ENCODE results near the gene IL3RA.
"Not testable (repeated sequence)": the region's sequence is repeated elsewhere in the genome, so short reads cannot be mapped to it uniquely, and the experiment has no call there.

IL3RA gene

DNA sequence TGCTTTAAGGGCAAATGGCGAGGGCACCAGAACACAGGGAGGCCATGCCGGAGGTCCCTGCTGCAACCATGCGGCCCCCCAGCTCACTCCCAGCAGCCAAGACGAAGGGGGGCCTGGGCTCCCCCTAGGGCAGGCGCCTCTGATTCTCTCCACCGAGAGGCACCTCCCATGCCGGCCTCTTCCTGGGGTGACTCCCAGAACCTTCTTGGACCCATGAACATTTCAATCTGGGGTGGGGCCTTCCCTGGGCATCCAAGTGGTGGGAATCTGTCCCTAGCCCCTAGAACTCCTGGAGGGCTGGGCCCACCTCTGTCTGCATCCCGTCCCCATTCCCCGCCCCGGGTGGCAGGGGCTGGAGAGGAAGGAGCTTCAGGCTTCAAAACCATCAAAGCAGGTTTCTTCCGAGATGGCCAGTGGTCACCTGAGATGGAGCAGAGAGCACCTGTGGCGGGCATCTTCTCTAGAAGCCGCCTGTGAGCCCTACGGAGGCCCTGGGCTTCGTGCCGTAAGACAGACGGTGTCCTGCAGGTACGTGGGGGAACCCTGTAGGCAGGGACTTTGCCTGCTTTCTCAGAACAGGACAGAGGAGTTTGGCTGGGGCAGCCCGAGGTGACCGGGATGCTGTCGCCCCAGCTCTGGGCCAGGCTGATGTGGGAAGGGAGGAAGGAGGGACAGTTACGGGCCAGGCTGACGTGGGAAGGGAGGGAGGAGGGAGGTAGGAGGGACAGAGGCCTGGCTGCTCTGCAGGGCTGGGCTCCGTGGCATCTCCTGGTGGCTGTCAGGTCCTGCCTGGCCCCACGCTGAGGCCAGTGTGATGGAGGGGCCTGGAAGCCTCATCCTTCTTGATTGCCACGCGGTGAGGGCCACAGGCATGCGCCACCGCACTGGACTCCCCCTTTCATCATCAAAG is 62.1 kb downstream of the IL3RA start:
- Histone ChIP-seq H3K27ac (ENCODE audit: low read length) (no peak overlapping the region), H3K4me3 (ENCODE audit: low read length) (no peak overlapping the region), H3K36me3 (ENCODE audit: control insufficient read depth, insufficient read depth, low read length) (peaks cover 21% of the 10 kb centered on the region)

DNA sequence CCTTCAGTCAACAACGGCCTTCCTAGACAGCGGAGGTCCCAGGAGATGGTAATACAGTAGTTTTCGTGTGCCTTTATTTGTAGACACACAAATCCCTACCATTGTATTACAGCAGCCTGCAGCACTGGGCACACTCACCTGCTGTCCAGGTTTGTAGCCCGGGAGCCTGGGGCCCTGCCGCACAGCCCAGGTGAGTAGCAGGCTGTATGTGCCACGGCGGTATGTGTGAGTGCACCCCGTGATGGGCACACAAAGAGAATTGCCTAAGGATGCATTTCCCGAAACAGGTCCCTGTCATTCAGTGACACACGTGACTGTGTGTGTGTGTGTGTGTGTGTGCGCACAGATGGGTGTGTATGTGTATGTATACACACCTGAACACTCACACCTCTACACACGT is 63.5 kb downstream of the IL3RA start:
- Histone ChIP-seq H3K27me3 (ENCODE audit: control insufficient read depth, insufficient read depth, low read length) (no peaks in the 10 kb centered on the region), H3K9me3 (ENCODE audit: control insufficient read depth, insufficient read depth, low read length) (no peaks in the 10 kb centered on the region), H3K4me1 (ENCODE audit: control insufficient read depth, insufficient read depth, low read length) (no peaks in the 10 kb centered on the region; the same call in 1 of the 2 replicates), H3K4me3 (ENCODE audit: low read length) (no peak overlapping the region), H3K36me3 (ENCODE audit: control insufficient read depth, insufficient read depth, low read length) (peaks cover 34% of the 10 kb centered on the region), H3K27ac (ENCODE audit: low read length) (no peak overlapping the region)
- no CpG with 5 or more reads among the region's 12 CpGs for WGBS (ENCODE audit: insufficient coverage, insufficient read length)
- no peak for DNase-seq (ENCODE audit: low read depth, low spot score)

More for the DNA sequence above, 62.1 kb downstream of the IL3RA start:
- no peaks in the 10 kb centered on the region for H3K9me3 ChIP-seq (ENCODE audit: control insufficient read depth, insufficient read depth, low read length)
- H3K27me3 ChIP-seq (ENCODE audit: control insufficient read depth, insufficient read depth, low read length): no peaks in the 10 kb centered on the region
- peaks cover 1% of the 10 kb centered on the region; the same call in 1 of the 2 replicates for H3K4me1 ChIP-seq (ENCODE audit: control insufficient read depth, insufficient read depth, low read length)
- WGBS (ENCODE audit: insufficient coverage, insufficient read length): no CpG with 5 or more reads among the region's 29 CpGs
- no peak for DNase-seq (ENCODE audit: low read depth, low spot score)

DNA sequence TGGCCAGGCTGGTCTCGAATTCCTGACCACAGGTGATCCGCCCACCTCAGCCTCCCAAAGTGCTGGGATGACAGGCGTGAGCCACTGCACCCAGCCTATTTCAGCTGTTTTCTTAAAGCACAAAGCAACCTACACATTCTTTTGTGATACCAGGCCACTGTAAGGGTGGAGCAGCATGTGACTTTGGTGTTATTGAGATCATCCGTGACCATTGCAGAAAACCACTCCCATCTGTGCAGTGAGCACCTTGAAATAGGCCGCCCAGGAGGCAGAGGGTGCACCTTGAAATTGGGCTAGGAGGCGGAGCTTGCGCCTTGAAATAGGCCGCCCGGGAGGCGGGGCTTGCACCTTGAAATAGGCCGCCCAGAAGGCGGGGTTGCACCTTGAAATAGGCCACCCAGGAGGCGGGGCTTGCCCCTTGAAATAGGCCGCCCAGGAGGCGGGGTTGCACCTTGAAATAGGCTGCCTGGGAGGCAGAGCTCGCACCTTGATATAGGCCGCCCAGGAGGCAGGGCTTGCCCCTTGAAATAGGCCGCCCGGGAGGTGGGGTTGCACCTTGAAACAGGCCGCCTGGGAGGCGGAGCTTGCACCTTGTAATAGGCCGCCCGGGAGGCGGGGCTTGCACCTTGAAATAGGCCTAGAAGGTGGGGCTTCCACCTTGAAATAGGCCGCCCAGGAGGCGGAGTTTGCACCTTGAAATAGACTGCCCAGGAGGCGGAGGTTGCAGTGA is 64.3 kb downstream of the IL3RA start:
- Histone ChIP-seq H3K27me3 (ENCODE audit: control insufficient read depth, insufficient read depth, low read length) (no peaks in the 10 kb centered on the region), H3K4me1 (ENCODE audit: control insufficient read depth, insufficient read depth, low read length) (no peaks in the 10 kb centered on the region; the same call in 1 of the 2 replicates), H3K9me3 (ENCODE audit: control insufficient read depth, insufficient read depth, low read length) (no peaks in the 10 kb centered on the region), H3K4me3 (ENCODE audit: low read length) (no peak overlapping the region), H3K36me3 (ENCODE audit: control insufficient read depth, insufficient read depth, low read length) (peaks cover 42% of the 10 kb centered on the region), H3K27ac (ENCODE audit: low read length) (no peak overlapping the region)
- peak; percentile 76 for DNase-seq (ENCODE audit: low read depth, low spot score)
- no CpG with 5 or more reads among the region's 27 CpGs for whole genome bisulfite sequencing (ENCODE audit: insufficient coverage, insufficient read length)

DNA sequence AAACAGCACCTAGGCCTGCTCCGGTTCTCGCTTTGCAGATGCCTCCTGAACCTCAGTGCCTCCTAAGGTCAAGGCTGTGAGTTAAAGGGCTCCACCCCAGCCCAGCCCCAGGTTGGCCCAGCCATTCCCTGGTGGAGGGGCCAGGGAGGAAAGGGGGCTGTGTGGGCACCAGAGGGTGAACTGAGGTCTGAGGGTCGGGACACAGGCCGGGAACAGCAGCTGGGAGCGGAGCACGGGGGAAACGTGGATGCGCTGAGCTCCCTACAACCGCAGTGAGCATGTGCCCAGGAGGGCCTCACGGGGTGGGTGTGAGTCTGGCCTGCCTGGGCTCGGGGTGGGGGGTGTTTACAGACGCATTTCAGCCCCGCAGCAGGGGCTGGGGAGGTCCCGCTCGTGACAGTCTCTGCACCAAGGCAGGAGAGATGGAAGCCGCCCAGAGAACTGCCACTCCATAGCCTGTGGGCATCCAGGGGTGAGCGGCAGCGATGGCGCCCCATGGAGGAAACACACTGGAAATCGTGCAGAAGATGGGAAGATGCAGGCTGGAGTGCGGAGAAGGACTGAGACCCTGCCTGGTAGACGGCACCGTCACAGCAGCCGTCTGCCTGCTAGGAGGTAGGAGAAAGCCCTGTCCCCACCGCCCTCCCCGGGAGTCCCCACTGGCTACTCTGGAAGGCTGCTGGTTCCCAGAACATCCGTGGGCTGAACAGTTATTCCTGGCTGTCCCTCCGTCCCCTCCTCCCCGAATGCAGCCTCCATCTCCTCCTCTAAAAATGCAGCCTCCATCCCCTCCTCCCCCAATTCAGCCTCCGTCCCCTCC is 65.2 kb downstream of the IL3RA start:
- Histone ChIP-seq H3K4me1 (ENCODE audit: control insufficient read depth, insufficient read depth, low read length) (no peaks in the 10 kb centered on the region; the same call in 1 of the 2 replicates), H3K4me3 (ENCODE audit: low read length) (no peak overlapping the region), H3K9me3 (ENCODE audit: control insufficient read depth, insufficient read depth, low read length) (no peaks in the 10 kb centered on the region), H3K36me3 (ENCODE audit: control insufficient read depth, insufficient read depth, low read length) (peaks cover 47% of the 10 kb centered on the region), H3K27ac (ENCODE audit: low read length) (no peak overlapping the region), H3K27me3 (ENCODE audit: control insufficient read depth, insufficient read depth, low read length) (no peaks in the 10 kb centered on the region)
- WGBS (ENCODE audit: insufficient coverage, insufficient read length): no CpG with 5 or more reads among the region's 30 CpGs
- no peak for DNase-seq (ENCODE audit: low read depth, low spot score)

DNA sequence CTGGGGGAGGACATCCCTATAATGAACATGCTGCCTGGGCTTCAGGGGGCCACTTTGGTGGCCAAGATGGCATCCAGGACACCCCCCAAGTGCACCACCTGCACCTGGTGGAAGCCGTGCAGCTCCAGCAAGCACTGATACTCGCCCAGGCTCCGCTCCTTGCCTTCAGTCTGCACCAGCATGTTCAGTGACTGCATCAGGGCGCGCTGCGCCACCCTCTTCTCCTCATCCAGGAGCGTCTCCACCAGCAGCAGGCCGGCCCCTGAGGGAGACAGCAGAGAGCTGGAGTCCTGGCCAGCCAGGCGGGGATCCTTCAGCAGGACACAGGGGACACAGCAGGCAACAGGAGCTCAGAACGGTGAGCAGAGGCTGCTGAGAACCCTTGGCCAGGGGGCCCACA is 66.6 kb downstream of the IL3RA start:
- no peak overlapping the region for H3K27ac ChIP-seq (ENCODE audit: low read length)
- H3K4me1 ChIP-seq (ENCODE audit: control insufficient read depth, insufficient read depth, low read length): no peaks in the 10 kb centered on the region; the same call in 1 of the 2 replicates
- no peak for DNase-seq (ENCODE audit: low read depth, low spot score)
- H3K9me3 ChIP-seq (ENCODE audit: control insufficient read depth, insufficient read depth, low read length): no peaks in the 10 kb centered on the region
- no CpG with 5 or more reads among the region's 10 CpGs for WGBS (ENCODE audit: insufficient coverage, insufficient read length)
- peaks cover 50% of the 10 kb centered on the region for H3K36me3 ChIP-seq (ENCODE audit: control insufficient read depth, insufficient read depth, low read length)
- no peak overlapping the region for H3K4me3 ChIP-seq (ENCODE audit: low read length)
- no peaks in the 10 kb centered on the region for H3K27me3 ChIP-seq (ENCODE audit: control insufficient read depth, insufficient read depth, low read length)

DNA sequence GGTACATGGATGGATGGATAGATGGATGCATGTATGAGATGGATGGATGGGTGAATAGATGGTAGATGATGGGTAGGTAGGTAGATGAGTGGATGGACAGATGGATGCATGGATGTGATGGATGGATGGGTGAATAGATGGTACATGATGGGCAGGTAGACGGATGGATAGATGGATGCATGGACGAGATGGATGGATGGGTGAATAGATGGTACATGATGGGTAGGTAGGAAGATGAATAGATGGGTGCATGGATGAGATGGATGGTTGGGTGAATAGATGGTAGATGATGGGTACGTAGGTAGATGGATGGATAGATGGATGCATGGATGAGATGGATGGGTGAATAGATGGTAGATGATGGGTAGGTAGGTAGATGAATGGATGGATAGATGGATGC is 67.3 kb downstream of the IL3RA start:
- peaks cover 50% of the 10 kb centered on the region for H3K36me3 ChIP-seq (ENCODE audit: control insufficient read depth, insufficient read depth, low read length)
- not testable (repeated sequence) for H3K4me3 ChIP-seq (ENCODE audit: low read length); H3K27ac ChIP-seq (ENCODE audit: low read length); H3K9me3 ChIP-seq (ENCODE audit: control insufficient read depth, insufficient read depth, low read length); H3K4me1 ChIP-seq (ENCODE audit: control insufficient read depth, insufficient read depth, low read length); H3K27me3 ChIP-seq (ENCODE audit: control insufficient read depth, insufficient read depth, low read length); DNase-seq (ENCODE audit: low read depth, low spot score)
- 100% methylated on average over 1 of the region's 3 CpGs for WGBS (ENCODE audit: insufficient coverage, insufficient read length)

DNA sequence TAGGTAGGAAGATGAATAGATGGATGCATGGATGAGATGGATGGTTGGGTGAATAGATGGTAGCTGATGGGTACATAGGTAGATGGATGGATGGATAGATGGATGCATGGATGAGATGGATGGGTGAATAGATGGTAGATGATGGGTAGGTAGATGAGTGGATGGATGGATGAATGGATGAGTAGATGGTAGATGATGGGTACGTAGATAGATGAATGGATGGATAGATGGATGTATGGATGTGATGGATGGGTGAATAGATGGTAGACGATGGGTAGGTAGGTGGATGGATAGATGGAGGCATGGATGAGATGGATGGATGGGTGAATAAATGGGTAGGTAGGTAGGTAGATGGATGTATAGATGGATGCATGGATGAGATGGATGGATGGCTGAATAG is 69.2 kb downstream of the IL3RA start:
- H3K4me3 ChIP-seq (ENCODE audit: low read length); H3K4me1 ChIP-seq (ENCODE audit: control insufficient read depth, insufficient read depth, low read length); H3K27ac ChIP-seq (ENCODE audit: low read length); H3K27me3 ChIP-seq (ENCODE audit: control insufficient read depth, insufficient read depth, low read length); H3K9me3 ChIP-seq (ENCODE audit: control insufficient read depth, insufficient read depth, low read length); DNase-seq (ENCODE audit: low read depth, low spot score): not testable (repeated sequence)
- peaks cover 44% of the 10 kb centered on the region for H3K36me3 ChIP-seq (ENCODE audit: control insufficient read depth, insufficient read depth, low read length)
- 100% methylated on average over 2 of the region's 2 CpGs for WGBS (ENCODE audit: insufficient coverage, insufficient read length)

DNA sequence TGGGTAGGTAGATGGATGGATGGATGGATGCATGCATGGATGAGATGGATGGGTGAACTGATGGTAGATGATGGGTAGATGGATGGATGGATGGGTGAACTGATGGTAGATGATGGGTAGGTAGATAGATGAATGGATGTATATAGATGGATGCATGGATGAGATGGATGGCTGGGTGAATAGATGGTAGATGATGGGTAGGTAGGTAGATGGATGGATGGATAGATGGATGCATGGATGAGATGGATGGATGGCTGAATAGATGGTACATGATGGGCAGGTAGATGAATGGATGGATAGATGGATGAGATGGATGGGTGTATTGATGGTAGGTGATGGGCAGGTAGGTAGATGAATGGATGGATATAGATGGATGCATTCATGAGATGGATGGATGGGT is 70.5 kb downstream of the IL3RA start:
- no peak overlapping the region for H3K27ac ChIP-seq (ENCODE audit: low read length)
- H3K4me3 ChIP-seq (ENCODE audit: low read length): no peak overlapping the region
- H3K9me3 ChIP-seq (ENCODE audit: control insufficient read depth, insufficient read depth, low read length): no peaks in the 10 kb centered on the region
- no peaks in the 10 kb centered on the region for H3K27me3 ChIP-seq (ENCODE audit: control insufficient read depth, insufficient read depth, low read length)
- H3K36me3 ChIP-seq (ENCODE audit: control insufficient read depth, insufficient read depth, low read length): peaks cover 46% of the 10 kb centered on the region
- H3K4me1 ChIP-seq (ENCODE audit: control insufficient read depth, insufficient read depth, low read length): no peaks in the 10 kb centered on the region
- DNase-seq (ENCODE audit: low read depth, low spot score): no peak

DNA sequence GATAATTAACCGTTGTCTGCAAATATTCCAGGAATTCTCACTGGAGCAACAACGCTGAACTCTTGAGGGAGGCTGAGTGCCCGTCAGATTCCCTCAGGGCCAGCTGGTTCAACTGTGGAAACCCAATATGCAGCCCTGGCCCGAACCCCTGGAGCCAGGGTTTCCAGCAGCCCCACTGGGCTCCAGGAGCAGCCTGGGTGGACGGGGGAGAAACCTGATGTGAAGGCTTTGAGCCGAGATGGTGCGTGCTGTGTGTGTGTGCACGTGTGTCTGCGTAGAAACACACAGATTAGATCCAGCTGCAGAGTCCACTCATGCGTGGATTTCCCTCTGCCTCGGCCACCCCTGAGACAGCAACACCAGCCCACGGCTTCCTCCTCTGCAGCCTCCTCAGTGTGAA is 74.7 kb downstream of the IL3RA start:
- Histone ChIP-seq H3K4me3 (ENCODE audit: low read length) (no peak overlapping the region), H3K4me1 (ENCODE audit: control insufficient read depth, insufficient read depth, low read length) (no peaks in the 10 kb centered on the region), H3K36me3 (ENCODE audit: control insufficient read depth, insufficient read depth, low read length) (peaks cover 30% of the 10 kb centered on the region), H3K9me3 (ENCODE audit: control insufficient read depth, insufficient read depth, low read length) (no peaks in the 10 kb centered on the region), H3K27me3 (ENCODE audit: control insufficient read depth, insufficient read depth, low read length) (no peaks in the 10 kb centered on the region), H3K27ac (ENCODE audit: low read length) (no peak overlapping the region)
- no peak for DNase-seq (ENCODE audit: low read depth, low spot score)
- no CpG with 5 or more reads among the region's 12 CpGs for WGBS (ENCODE audit: insufficient coverage, insufficient read length)

DNA sequence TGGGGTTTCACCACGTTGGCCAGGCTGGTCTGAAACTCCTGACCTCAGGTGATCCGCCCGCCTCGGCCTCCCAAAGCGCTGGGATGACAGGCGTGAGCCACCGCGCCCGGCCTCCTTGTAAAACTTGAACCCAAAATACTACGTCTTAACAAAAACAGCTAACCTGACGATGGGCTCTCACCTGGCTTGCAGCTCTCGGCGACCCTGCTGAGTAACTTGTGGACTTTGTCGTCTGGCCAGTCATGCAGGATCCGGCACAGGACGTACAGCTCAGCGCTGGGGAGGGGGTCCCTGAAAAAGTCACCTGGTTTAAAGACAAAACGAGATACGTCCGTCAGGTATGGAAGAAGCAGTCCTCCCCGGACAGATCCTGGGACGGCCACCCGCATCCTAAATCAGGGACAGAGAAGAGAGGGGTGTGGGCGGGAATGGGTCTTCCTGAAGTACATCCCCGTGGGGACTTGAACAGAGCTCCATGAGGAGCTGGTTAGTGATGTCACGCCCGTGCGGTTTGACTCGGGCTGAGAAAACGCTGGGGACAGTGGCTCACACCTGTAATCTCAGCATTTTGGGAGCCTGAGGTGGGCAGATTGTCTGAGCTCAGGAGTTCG is 76.1 kb downstream of the IL3RA start:
- no peak for DNase-seq (ENCODE audit: low read depth, low spot score)
- H3K27ac ChIP-seq (ENCODE audit: low read length): no peak overlapping the region
- WGBS (ENCODE audit: insufficient coverage, insufficient read length): no CpG with 5 or more reads among the region's 31 CpGs
- H3K27me3 ChIP-seq (ENCODE audit: control insufficient read depth, insufficient read depth, low read length): no peaks in the 10 kb centered on the region
- H3K4me3 ChIP-seq (ENCODE audit: low read length): no peak overlapping the region
- no peaks in the 10 kb centered on the region for H3K9me3 ChIP-seq (ENCODE audit: control insufficient read depth, insufficient read depth, low read length)
- H3K36me3 ChIP-seq (ENCODE audit: control insufficient read depth, insufficient read depth, low read length): peaks cover 35% of the 10 kb centered on the region
- no peaks in the 10 kb centered on the region for H3K4me1 ChIP-seq (ENCODE audit: control insufficient read depth, insufficient read depth, low read length)

Data from iPS DF 6.9 (cell line).